Suprapubic skin (tissue), 4 donors: ENCODE data around the gene HINT2. TPM values are rescaled to one million over a fixed set of nuclear protein-coding genes. Genes with fewer than 3 reads are reported as not detected.
A peak's percentile ranks its signal among the peaks of the same experiment; 100 is the strongest.

Experiments used
- DNase-seq, 2 donors: peaks; one replicate each; pipeline ENCODE4 v3.0.0-alpha.2; 2019; ENCODE audit warnings: low spot score in 2 of 2
- H3K27ac ChIP-seq: fragments of 200-600 bp; sonication (generic); one replicate; pipeline ENCODE4 v1.5.1; 2019
- H3K27me3 ChIP-seq: fragments of 200-600 bp; sonication (generic); one replicate; pipeline ENCODE4 v1.5.1; 2019
- H3K36me3 ChIP-seq: fragments of 200-600 bp; sonication (generic); one replicate; pipeline ENCODE4 v1.5.1; 2019
- H3K4me1 ChIP-seq: fragments of 200-600 bp; sonication (generic); one replicate; pipeline ENCODE4 v1.5.1; 2019
- H3K4me3 ChIP-seq: fragments of 200-600 bp; sonication (generic); one replicate; pipeline ENCODE4 v1.5.1; 2019; ENCODE audit warnings: mild to moderate bottlenecking
- H3K9me3 ChIP-seq: fragments of 200-600 bp; sonication (generic); one replicate; pipeline ENCODE4 v1.5.1; 2019
- CTCF ChIP-seq, 2 donors: fragments of 200-600 bp in 1 of 2; fragments of 450-650 bp in 1 of 2; sonication (generic) in 1 of 2; IDR thresholded peaks; one replicate each; pipeline ENCODE4 v1.5.1; 2016 to 2019; ENCODE audit warnings: antibody characterized with exemption in 2 of 2, mild to moderate bottlenecking in 1 of 2, moderate library complexity in 1 of 2
- EP300 ChIP-seq: sonication (generic); formaldehyde crosslinking; IDR thresholded peaks from one replicate; pipeline ENCODE4 v1.6.1; 2017; ENCODE audit warnings: antibody characterized with exemption
- POLR2A ChIP-seq, 2 donors: fragments of 450-650 bp; IDR thresholded peaks; one replicate each; pipeline ENCODE4 v1.6.1; 2017; ENCODE audit warnings: antibody characterized with exemption in 2 of 2, mild to moderate bottlenecking in 2 of 2, moderate library complexity in 2 of 2
- POLR2AphosphoS5 ChIP-seq, 3 donors: sonication (generic); formaldehyde crosslinking; IDR thresholded peaks; one replicate each; pipeline ENCODE4 v1.6.1; 2017; ENCODE audit warnings: antibody characterized with exemption in 3 of 3
- WGBS: methylation state at CpG from one replicate; pipeline ENCODE4 v1.1.5; 2018; 5-methylcytosine and 5-hydroxymethylcytosine counted together
- total RNA-seq, 4 donors: library from RNA; depleted of rRNA; stranded (reverse); fragments of >200 nt; gene quantifications; one replicate each; pipeline ENCODE4 v1.1.0, GENCODE V29; 2016

The HINT2 gene
- total RNA-seq, 4 donors from 2014 or later, result 9.5 to 34.9 (median 25.3) TPM

- Histone ChIP-seq H3K4me3 (peak overlapping the region; percentile 55), H3K36me3 (peaks cover 16% of the 10 kb centered on the region), H3K27ac (peak overlapping the region; percentile 62), H3K27me3 (no peaks in the 10 kb centered on the region), H3K9me3 (no peaks in the 10 kb centered on the region), H3K4me1 (peaks cover 36% of the 10 kb centered on the region)
- WGBS, result 19% methylated on average over 7 of the region's 12 CpGs
- TF ChIP-seq POLR2A (IDR thresholded peaks at IDR 0.05) (no peak), EP300 (no peak), CTCF (IDR thresholded peaks at IDR 0.05) (no peak), POLR2AphosphoS5 (IDR thresholded peaks at IDR 0.05) (no peak)
- peak in 1 of 2 donors; percentile 70 for DNase-seq
These were observed 3.3 kb downstream of the HINT2 start for GRCh38 chr9:35811381-35812024.

GRCh38 chr9:35810122-35810521 is 4.7 kb downstream of the HINT2 start:
- DNase-seq, result peak in 1 of 2 donors; percentile 52
- no peak for TF ChIP-seq CTCF (IDR thresholded peaks at IDR 0.05)
- TF ChIP-seq EP300, result no peak
- TF ChIP-seq POLR2A (IDR thresholded peaks at IDR 0.05), result no peak
- TF ChIP-seq POLR2AphosphoS5 (IDR thresholded peaks at IDR 0.05), result no peak

GRCh38 chr9:35808433-35808832 is 6.4 kb downstream of the HINT2 start:
- WGBS, result 91% methylated on average over 9 of the region's 9 CpGs
- Histone ChIP-seq H3K4me1 (peaks cover 21% of the 10 kb centered on the region), H3K27ac (no peak overlapping the region), H3K36me3 (peaks cover 26% of the 10 kb centered on the region), H3K4me3 (no peak overlapping the region), H3K27me3 (no peaks in the 10 kb centered on the region), H3K9me3 (no peaks in the 10 kb centered on the region)
- no peak for DNase-seq
- TF ChIP-seq EP300 (no peak), CTCF (IDR thresholded peaks at IDR 0.05) (no peak)

More at GRCh38 chr9:35810122-35810521, 4.7 kb downstream of the HINT2 start:
- peaks cover 32% of the 10 kb centered on the region for H3K4me1 ChIP-seq
- peaks cover 26% of the 10 kb centered on the region for H3K36me3 ChIP-seq
- no peak overlapping the region for H3K4me3 ChIP-seq
- H3K27ac ChIP-seq, result no peak overlapping the region
- no peaks in the 10 kb centered on the region for H3K9me3 ChIP-seq
- 95% methylated on average over 7 of the region's 7 CpGs for WGBS
- no peaks in the 10 kb centered on the region for H3K27me3 ChIP-seq

GRCh38 chr9:35806101-35806500 is 8.7 kb downstream of the HINT2 start:
- no peaks in the 10 kb centered on the region for H3K4me1 ChIP-seq
- 93% methylated on average over 8 of the region's 8 CpGs for WGBS
- peaks cover 44% of the 10 kb centered on the region for H3K36me3 ChIP-seq
- no peaks in the 10 kb centered on the region for H3K27me3 ChIP-seq
- TF ChIP-seq CTCF (IDR thresholded peaks at IDR 0.05), result no peak
- no peak for TF ChIP-seq POLR2A (IDR thresholded peaks at IDR 0.05)
- no peak for TF ChIP-seq EP300
- no peak for TF ChIP-seq POLR2AphosphoS5 (IDR thresholded peaks at IDR 0.05)
- no peak overlapping the region for H3K4me3 ChIP-seq
- no peaks in the 10 kb centered on the region for H3K9me3 ChIP-seq
- H3K27ac ChIP-seq, result no peak overlapping the region
- DNase-seq, result no peak

DNA sequence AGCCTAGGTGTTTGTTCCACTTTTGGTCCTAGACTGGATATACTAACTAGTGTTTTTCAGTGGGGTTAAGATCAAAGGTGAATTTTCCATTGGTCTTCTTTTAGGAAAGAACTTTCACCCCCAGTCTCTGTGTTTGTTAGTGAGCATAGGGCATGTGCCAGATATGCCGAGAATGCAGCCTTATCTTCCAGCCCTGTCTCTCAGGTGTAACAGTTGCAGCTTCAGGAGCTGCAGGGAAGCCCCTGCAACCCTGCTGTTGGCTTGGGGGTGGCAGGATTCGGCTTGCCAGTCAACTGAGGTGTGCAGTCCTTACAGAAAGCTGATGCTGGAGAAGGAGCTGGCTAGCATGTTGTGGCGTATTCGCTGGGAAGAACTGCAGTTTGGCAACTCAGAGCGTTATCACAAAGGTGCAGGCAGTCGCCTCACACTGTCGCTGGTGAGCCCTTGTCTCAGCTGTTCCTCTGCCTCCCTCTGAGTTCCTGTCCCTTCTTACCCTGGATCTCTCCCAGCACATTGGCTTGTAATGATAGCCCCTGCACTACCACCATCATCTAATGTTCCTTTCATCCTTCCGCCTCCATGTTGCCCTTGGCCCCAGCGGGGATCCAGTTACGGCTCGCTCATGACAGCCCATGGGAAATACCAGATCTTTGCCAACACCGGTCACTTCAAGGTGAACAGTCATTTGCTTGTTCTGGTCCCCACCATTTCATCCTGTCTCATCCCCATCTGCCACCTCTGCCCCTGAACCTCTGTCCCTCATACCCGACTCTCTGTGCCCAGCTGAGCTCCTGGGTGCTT is 13.3 kb downstream of the HINT2 start:
- Histone ChIP-seq H3K4me3 (no peak overlapping the region), H3K9me3 (no peaks in the 10 kb centered on the region), H3K27ac (no peak overlapping the region), H3K4me1 (no peaks in the 10 kb centered on the region), H3K27me3 (no peaks in the 10 kb centered on the region), H3K36me3 (peaks cover 33% of the 10 kb centered on the region)
- no peak for TF ChIP-seq POLR2AphosphoS5 (IDR thresholded peaks at IDR 0.05)
- TF ChIP-seq POLR2A (IDR thresholded peaks at IDR 0.05), result no peak
- no peak for TF ChIP-seq CTCF (IDR thresholded peaks at IDR 0.05)
- no peak for TF ChIP-seq EP300
- no peak for DNase-seq
- 97% methylated on average over 13 of the region's 13 CpGs for WGBS
